Vagina (tissue), 2 donors: ENCODE data around the gene GAB3.

Source experiments
- POLR2A ChIP-seq, 2 donors: fragments of 450-650 bp; IDR thresholded peaks; one replicate each; pipeline ENCODE4 v1.6.1; 2017; ENCODE audit warnings: antibody characterized with exemption in 2 of 2, mild to moderate bottlenecking in 2 of 2, moderate library complexity in 2 of 2
- POLR2AphosphoS5 ChIP-seq, 2 donors: sonication (generic); formaldehyde crosslinking; IDR thresholded peaks; one replicate each; pipeline ENCODE4 v1.9.0; 2017; ENCODE audit warnings: antibody characterized with exemption in 2 of 2, mild to moderate bottlenecking in 2 of 2, low read depth in 1 of 2; ENCODE audit not compliant: insufficient read depth in 1 of 2
- TF ChIP-seq, protein P1 (sequence below), 3 experiments: fragments of 450-650 bp in 2 of 3; fragments of 200-600 bp in 1 of 3; sonication (generic) in 1 of 3; IDR thresholded peaks; one replicate each; pipeline ENCODE4 v1.5.1; 2017 to 2019; ENCODE audit warnings: antibody characterized with exemption in 3 of 3, mild to moderate bottlenecking in 2 of 3, moderate library complexity in 2 of 3

- TF ChIP-seq, protein P1, sequence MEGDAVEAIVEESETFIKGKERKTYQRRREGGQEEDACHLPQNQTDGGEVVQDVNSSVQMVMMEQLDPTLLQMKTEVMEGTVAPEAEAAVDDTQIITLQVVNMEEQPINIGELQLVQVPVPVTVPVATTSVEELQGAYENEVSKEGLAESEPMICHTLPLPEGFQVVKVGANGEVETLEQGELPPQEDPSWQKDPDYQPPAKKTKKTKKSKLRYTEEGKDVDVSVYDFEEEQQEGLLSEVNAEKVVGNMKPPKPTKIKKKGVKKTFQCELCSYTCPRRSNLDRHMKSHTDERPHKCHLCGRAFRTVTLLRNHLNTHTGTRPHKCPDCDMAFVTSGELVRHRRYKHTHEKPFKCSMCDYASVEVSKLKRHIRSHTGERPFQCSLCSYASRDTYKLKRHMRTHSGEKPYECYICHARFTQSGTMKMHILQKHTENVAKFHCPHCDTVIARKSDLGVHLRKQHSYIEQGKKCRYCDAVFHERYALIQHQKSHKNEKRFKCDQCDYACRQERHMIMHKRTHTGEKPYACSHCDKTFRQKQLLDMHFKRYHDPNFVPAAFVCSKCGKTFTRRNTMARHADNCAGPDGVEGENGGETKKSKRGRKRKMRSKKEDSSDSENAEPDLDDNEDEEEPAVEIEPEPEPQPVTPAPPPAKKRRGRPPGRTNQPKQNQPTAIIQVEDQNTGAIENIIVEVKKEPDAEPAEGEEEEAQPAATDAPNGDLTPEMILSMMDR (IDR thresholded peaks at IDR 0.05), result no peak
- no peak for TF ChIP-seq POLR2A (IDR thresholded peaks at IDR 0.05)
- no peak for TF ChIP-seq POLR2AphosphoS5 (IDR thresholded peaks at IDR 0.05; ENCODE audit: insufficient read depth in 1 of 2, low read depth in 1 of 2)
Observed at GRCh38 chrX:154721155-154721554, 29.7 kb downstream of the GAB3 start.
